GM18868 (cell line): ENCODE measurements around the gene EPHA4.

ENCODE experiments used
- ATAC-seq: cut with Tn5 transposase; IDR thresholded peaks from one replicate; pipeline ENCODE4 v1.9.1; 2021; ENCODE audit warnings: mild to moderate bottlenecking, moderate library complexity; ENCODE audit not compliant: unreplicated experiment

Gene EPHA4

DNA sequence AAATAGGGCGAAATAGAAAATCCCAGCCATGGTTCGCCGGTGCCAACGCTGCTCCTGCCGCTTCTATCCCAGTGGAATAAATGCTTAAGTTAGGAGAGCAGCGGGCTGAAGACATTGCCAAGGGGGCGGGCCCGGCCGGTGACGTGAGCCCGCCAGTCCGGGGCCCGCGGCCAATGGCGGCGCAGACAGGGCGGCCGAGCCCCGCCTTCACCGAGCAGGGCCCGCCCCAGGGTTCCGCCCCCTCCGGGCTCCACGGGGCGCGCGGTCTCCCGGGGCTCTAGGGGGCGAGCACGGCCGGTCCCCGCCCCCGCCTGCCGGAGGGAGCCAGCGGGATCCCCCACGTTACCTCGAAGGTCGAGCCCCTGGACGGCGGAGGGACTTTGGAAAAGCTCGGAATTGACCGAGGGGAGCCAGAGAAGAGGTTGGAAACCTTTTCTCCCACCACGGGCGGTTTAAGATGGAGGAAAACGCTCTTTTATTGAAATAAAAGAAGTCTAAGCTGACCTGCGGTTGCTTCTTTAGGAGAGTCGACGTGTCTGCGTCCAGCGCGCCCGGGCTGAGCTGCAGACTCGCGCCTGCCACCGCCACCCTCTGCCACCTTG is at the start of gene EPHA4:
Gene EPHA4, minus strand, starts transcription at position 86 of the 602 bp plus-strand sequence. Its CDS starts 56 bp downstream, at position 30.
- ATAC-seq, result peak; percentile 92

DNA sequence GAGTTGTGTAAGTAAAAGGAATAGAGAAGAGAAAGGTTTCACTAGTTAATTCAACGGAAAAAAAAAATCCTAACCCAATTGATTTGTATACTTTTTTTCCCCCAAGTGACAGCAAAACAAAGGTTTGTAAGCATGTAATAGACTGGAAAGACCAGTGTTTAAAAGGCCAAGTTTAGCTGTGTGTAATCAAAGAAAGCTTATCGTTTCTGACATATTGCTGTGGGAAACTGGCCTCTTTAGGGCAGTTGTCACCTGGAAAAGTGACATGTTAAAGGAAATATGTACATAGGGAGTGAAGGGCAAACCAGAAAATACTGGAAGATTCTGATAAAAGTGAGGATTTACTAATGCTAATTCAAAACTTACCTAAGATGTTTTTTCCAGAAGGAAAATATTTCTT is 45.9 kb upstream of the EPHA4 start:
- no peak for ATAC-seq

DNA sequence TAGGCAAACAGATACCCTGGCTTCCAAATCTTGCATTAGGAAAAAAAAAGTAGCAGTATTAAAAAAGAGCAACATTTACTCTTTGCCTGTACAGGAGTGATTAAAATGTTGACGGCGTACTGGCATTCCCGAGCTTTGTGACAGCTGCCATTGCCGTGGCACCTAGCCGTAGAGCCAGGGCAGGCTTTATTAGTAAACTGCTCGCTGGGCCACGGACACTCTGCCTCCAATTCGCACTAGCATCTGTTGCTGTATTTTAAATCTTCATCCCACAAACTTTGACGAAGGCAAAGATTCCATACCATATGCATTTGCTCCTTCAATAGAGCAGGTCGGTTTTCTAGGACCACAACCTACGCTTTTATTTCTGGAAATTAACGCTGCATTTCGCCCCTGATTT is 44.5 kb upstream of the EPHA4 start:
- no peak for ATAC-seq

- ATAC-seq, result no peak
Measured at GRCh38 chr2:221614274-221614673, 42.2 kb upstream of the EPHA4 start.

GRCh38 chr2:221612800-221613199 is 40.7 kb upstream of the EPHA4 start:
- ATAC-seq, result no peak

- ATAC-seq, result no peak
Measured at GRCh38 chr2:221612161-221612560, 40.1 kb upstream of the EPHA4 start.

GRCh38 chr2:221610675-221611074 is 38.6 kb upstream of the EPHA4 start:
- ATAC-seq, result no peak

DNA sequence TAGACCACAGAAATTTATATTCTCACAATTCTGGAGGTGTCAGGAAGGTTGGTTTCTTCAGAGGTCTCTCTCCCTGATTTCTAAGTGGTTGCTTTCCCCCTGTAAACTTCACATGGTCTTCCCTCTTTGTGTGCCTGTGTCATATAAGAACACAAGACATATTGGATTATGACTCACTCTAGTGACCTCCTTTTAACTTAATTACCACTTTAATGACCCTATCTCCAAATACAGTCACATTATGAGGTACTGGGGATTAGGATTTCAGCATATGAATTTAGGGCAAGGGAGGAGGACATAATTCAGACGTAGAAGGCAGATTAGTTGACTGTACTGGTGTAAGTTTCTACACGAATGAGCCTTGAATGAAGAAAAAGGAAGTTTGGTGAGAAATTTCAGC is 38.2 kb upstream of the EPHA4 start:
- no peak for ATAC-seq

DNA sequence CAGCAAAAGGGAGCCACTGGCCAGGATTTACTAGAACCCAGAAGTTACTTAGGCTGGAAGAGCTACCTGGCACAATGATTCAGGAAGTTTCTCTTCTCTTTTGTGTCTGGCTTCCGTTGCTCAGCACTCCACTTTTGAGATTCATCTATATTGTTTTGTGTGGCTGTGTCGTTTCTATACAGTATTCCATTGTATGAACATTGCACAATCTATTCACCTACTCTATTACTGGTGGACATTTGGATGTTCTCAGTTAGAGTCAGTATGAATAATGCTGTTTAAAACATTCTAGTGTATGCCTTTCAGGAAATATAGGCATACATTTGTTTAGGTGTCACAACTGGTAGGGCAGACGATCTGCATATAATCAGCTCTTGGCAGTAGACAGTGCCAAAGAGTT is 36.3 kb upstream of the EPHA4 start:
- no peak for ATAC-seq

DNA sequence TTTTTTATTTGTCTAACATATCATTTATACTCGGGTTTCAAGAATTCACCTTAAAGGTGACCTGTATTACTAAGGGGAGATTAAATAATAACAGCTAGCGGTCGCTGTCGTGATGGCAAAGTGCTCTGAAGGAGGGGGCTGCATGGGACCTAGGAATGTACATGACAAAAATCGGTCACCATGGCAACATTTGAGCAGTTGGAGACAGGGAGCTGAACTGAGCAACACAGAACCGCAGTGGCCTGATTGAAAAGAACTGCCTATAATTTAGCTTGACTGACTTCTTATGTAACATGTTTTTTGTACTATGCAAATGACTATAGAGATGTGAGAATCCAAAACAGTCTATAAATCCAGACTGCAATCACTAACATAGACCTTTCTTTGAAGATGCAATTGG is 34.3 kb upstream of the EPHA4 start:
- ATAC-seq, result no peak

DNA sequence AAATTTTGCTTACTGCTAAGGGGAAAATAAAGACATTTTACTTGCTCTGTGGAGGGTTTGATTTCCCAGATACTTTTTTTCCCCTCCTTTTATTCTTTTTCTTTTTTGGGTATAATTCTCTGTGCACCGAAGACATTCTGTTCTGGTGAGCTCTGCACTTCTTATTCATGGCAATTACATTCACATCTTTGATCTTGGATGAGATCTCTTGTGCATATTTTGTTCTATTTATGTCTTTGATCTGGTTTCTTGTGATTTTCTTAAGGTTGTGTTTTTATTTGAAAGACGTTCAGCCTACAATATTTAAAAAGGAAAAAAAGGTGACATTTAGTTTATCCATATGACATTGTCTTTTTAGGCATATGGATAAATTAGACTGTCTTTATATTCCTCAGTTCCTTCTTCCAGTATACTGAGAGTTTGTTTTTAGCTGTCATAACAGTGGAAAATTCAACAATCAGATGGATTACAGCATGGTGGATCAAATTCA is 33.7 kb upstream of the EPHA4 start:
- no peak for ATAC-seq

DNA sequence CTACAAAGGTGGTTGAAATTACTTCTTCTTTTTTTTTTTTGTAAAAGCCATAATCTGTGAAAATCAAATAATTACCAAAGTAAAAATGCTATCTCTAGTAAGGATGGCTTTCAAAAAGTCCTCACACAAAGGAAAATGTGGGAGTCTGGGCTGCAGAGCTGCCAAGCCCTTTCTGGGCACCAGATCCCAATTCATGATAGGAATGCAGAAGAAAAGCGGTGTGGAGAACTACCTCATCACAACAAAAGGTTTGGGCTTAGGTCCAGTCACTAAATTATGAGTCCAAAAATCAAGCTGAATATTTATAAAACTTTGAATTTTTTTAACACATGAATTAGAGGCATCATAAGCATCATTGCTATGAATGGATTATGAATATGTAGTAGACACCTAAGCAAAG is 30.8 kb upstream of the EPHA4 start:
- no peak for ATAC-seq

GRCh38 chr2:221601376-221601775 is 29.3 kb upstream of the EPHA4 start:
- ATAC-seq, result no peak

GRCh38 chr2:221600388-221600787 is 28.3 kb upstream of the EPHA4 start:
- ATAC-seq, result no peak

GRCh38 chr2:221596192-221596591 is 24.1 kb upstream of the EPHA4 start:
- ATAC-seq, result no peak

DNA sequence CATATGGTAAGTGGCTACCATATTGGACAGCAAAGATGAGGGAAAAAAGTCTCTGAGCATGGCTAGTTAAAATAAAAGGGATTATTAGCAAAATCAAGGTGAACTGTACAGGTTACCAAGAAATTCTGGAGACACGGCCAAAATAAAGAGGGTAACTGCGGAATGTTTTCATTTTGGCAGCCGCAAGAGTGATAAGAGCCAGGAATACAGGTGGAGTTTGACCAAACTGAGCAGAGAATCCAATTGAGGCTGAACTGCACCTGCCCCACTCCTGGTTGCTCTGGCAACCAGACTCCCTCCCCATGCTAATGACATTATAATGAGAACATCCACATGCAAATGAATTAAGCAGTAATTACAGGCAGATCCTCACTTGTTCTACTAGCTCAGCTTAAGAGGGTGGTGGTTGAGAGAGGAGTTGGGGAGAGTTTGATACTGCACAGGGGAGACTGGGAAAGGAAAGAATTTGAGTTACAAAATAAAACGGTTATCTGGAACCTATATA is 18.8 kb upstream of the EPHA4 start:
- no peak for ATAC-seq

GRCh38 chr2:221589696-221590095 is 17.6 kb upstream of the EPHA4 start:
- ATAC-seq, result no peak

DNA sequence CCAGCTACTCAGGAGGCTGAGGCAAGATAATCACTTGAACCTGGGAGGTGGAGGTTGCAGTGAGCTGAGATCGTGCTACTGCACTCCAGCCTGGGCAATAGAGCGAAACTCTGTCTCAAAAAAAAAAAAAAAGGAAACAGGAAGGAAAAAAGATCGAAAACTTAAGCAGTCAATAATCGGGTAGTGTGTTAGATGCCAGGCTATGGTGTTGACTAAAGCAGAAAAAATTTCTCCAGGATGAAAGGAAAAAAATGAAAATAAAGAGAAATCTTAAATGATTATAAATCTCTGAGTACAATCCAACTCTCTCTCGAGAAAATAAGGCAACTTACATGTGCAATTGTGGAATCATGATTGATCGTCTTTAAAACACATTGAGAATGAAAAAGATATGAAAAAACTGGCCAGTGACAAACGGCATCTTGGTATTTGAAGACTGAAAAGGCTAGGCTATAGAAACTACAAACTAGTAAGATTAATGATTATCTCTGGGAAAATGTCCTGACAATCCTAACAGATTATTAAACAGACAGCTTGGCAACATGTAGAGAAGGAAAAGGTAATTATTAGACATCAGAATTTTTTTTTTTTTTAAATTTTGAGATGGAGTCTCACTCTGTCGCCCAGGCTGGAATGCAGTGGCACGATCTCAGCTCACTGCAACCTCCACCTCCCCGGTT is 16.3 kb upstream of the EPHA4 start:
- no peak for ATAC-seq

DNA sequence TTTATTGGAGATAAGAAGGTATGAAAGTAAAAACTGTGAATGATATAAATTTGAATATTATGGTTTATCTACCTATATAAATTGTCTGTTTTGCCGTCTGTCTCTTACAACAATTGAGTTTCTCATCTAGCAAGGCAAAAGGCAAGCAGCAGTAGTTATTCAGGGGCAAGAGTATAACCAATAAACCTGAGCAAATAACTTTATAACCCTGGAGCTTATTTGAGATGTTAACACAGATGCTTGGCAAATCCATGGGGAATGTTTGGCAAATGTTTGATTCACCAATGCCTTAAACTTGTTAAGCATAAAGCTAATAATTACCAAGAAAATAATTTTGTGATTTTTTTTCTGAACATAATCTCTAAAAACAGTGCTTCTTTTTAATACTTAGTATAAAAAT is 9.9 kb upstream of the EPHA4 start:
- ATAC-seq, result no peak

- no peak for ATAC-seq
Measured at GRCh38 chr2:221574231-221574570, 2.1 kb upstream of the EPHA4 start.

DNA sequence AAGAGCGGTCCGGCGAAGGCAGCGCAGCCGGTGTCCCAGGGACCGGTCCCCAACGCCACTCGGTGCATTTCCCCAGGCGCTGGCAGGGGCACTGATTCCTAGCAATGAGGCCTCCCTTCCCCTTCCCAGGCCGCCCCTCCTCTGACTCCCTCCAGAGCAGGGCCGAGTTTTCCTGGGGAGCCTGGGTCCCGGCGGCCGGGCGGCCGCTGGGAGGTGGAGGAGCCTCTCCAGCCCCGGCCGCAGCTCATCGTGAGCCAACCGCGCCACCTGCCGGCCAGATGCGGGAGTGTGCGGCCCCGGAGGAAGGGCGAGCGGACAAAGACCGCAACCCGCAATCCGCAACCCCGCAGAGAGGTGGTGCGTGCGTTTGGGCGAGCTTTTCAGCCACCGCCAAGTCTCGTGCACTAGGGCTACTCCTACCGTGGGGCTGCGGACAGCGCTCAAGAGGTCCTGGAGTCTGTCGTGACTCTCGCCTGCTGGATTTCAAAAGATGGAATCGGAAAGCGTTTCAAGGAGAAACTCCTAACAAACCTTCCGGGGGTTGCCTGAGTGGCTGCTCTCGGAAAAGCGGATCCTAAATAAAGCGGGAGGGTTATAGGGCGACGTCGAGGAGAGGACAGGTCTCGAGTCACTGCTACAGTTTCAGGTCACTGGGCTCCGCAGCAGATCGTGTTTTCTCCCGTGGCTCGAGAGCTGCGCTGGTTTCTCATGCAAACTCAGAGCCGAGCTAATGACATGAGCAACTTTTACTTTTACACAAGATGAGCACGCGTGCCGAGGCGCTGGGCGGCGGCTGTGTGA is 1.5 kb upstream of the EPHA4 start:
- ATAC-seq, result peak; percentile 70
